Endometrium (tissue), 2 donors: ENCODE data around the gene TAX1BP3.

ENCODE experiments used
- FAIRE-seq: peaks from 2 replicates; lab custom pipeline; 2012; peaks lifted over from hg19 to GRCh38; lab: Jason Lieb, UNC
- donor health status: control.
- donor health status: control.

Gene TAX1BP3

GRCh38 chr17:3657874-3658783, 10.2 kb downstream of the TAX1BP3 start:
- FAIRE-seq: no peak

GRCh38 chr17:3657588-3657869, 10.8 kb downstream of the TAX1BP3 start:
- FAIRE-seq: no peak

GRCh38 chr17:3656755-3657587, 11.4 kb downstream of the TAX1BP3 start:
- FAIRE-seq: no peak

GRCh38 chr17:3656353-3656752, 12.0 kb downstream of the TAX1BP3 start:
- FAIRE-seq: no peak

GRCh38 chr17:3655766-3656165, 12.6 kb downstream of the TAX1BP3 start:
- no peak for FAIRE-seq

GRCh38 chr17:3647769-3648555, 20.4 kb downstream of the TAX1BP3 start:
- no peak for FAIRE-seq

- FAIRE-seq: no peak
Measured at GRCh38 chr17:3647251-3647650, 21.1 kb downstream of the TAX1BP3 start.

GRCh38 chr17:3645310-3645709, 23.1 kb downstream of the TAX1BP3 start:
- no peak for FAIRE-seq

- no peak for FAIRE-seq
Measured at GRCh38 chr17:3643889-3644349, 24.5 kb downstream of the TAX1BP3 start.

GRCh38 chr17:3641717-3642486, 26.5 kb downstream of the TAX1BP3 start:
- no peak for FAIRE-seq

- FAIRE-seq: no peak
Measured at GRCh38 chr17:3641014-3641413, 27.4 kb downstream of the TAX1BP3 start.

GRCh38 chr17:3639981-3640596, 28.3 kb downstream of the TAX1BP3 start:
- FAIRE-seq: no peak

- FAIRE-seq: no peak
Measured at GRCh38 chr17:3636908-3637373, 31.4 kb downstream of the TAX1BP3 start.

GRCh38 chr17:3636154-3636907, 32.0 kb downstream of the TAX1BP3 start, which contains the start of the genes CTNS and SHPK:
Gene CTNS, plus strand, starts transcription at chr17:3636760. Its CDS starts 3,447 bp downstream, at chr17:3640207.
Gene SHPK, minus strand, starts transcription at chr17:3636250. Its CDS starts 31 bp downstream, at chr17:3636219.
- FAIRE-seq: peak; percentile 96

GRCh38 chr17:3635474-3636153, 32.8 kb downstream of the TAX1BP3 start:
- no peak for FAIRE-seq

GRCh38 chr17:3632287-3632686, 36.1 kb downstream of the TAX1BP3 start:
- no peak for FAIRE-seq

- FAIRE-seq: no peak
Measured at GRCh38 chr17:3630781-3631180, 37.6 kb downstream of the TAX1BP3 start.

GRCh38 chr17:3627769-3628167, 40.6 kb downstream of the TAX1BP3 start:
- FAIRE-seq: no peak
